ENCODE measurements around the gene SNX25. TPM values are rescaled to one million over a fixed set of nuclear protein-coding genes. Genes with fewer than 3 reads are reported as not detected.
"Not testable (repeated sequence)": the region's sequence is repeated elsewhere in the genome, so short reads cannot be mapped to it uniquely, and the experiment has no call there.

Gene SNX25
- polyA plus RNA-seq, 1 donor = 7.7 TPM

DNA sequence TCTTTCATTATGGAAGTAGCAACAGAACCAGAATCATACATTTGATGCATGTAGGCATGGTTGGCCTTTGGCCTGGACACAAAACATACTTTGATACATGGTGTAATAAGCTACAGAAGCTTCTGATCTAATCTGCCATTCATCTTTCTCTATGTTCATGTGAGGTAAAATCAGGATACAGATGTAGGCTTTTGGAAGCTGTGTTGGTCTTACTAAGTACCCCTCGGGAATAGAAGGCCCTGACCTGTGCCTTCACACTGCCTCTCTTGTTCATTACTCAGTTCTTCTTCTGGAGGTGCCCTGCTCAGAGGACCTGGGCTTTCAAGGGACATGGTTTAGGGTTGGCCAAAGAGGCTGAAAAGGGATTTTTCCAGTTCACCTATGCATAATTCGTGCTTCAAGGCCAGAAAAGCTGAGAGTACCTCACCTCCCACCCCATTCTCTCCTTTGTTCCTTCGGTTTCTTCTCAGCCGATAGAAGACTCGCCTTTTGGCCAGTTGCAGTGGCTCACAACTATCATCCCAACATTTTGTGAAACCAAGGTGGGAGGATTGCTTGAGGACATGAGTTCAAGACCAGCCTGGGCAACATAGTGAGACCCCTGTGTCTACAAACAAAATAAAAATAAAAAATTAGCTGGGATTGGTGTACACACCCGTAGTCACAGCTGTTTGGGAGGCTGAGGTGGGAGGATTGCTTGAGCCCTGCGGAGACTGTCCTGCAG is 25.9 kb downstream of the SNX25 start:
- no peak for DNase-seq

DNA sequence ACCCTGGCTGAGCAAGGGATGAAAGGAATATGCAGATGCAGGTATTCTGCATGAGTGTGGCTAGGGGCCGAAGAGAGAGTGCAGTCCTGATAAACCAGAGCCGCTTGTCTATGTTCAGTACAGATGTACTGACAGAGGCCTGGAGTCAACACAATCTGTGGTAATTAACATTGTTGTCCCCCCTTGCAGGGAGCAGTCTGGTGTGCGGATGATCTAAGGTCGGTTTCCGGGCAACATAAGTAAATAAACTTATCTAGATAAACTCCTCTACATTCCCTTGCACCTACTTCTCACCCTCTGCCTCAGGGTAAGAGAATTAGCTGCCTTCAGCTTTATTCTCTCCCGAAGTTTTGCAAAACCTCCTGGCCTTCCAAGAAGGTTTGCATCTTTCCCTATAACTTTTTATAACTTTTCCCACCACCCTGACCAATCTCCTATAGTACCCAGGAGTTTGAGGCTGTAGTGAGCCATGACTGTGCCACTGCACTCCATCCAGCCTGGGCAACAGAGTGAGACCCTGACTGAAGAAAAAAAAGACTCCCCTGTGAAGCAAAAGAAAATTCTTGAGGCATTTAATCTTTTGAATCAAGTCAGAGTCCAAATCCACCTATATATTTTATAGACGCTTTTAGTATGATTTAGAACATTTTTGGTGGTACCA is 26.6 kb downstream of the SNX25 start:
- DNase-seq = no peak

DNA sequence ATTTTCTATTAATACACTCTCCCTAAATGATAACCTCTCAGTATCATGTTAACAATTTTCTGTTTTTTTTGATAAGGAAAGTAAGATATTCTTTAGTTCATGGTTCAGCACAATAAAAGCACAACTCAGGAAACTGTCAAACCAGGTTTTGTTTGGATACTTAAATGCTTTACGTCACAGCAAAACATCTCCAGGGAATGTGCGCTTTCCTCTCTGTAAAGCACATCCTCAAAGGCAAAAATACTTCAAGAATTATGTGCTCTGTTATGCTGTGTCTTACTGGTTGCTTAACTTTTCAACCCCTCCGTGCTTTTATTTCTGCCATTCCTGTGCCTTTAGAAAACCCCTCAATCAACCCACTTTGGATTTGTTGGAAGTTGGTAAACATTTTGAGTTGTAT is 27.8 kb downstream of the SNX25 start:
- DNase-seq = no peak

DNA sequence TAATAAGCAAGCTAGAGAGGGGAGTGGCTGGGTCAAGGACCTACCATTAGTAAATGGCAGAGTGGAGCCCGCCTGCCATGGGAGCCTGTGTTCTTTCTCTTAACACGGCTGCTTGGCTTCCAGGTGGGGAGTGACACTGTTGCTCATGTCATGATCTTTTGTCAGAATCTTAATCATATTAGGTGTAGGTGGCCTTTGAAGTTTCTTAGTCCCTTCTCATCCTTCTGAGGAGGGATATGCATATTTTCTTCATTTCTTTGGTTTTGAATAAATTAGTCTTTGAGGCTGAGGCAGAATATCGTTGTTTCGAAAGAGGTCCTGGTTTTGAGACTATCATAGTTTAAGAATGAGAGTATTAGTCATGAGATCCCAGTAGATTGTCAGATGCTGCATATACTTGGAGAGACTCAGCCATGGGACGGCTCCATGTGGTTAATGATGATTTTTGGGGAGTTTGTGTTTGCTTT is 28.9 kb downstream of the SNX25 start:
- DNase-seq = no peak

- DNase-seq = no peak
Observed at GRCh38 chr4:185238750-185239149, 29.4 kb downstream of the SNX25 start.

DNA sequence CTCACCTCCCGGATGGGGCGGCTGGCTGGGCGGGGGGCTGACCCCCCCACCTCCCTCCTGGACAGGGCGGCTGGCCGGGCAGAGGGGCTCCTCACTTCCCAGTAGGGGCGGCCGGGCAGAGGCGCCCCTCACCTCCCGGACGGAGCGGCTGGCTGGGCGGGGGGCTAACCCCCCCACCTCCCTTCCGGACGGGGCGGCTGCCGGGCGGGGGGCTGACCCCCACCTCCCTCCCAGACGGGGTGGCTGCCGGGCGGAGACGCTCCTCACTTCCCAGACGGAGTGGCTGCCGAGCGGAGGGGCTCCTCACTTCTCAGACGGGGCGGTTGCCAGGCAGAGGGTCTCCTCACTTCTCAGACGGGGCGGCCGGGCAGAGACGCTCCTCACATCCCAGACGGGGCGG is 31.1 kb downstream of the SNX25 start:
- not testable (repeated sequence) for DNase-seq

GRCh38 chr4:185242749-185243533 is 33.5 kb downstream of the SNX25 start:
- no peak for DNase-seq

- DNase-seq = no peak
Observed at GRCh38 chr4:185243879-185244278, 34.5 kb downstream of the SNX25 start.

DNA sequence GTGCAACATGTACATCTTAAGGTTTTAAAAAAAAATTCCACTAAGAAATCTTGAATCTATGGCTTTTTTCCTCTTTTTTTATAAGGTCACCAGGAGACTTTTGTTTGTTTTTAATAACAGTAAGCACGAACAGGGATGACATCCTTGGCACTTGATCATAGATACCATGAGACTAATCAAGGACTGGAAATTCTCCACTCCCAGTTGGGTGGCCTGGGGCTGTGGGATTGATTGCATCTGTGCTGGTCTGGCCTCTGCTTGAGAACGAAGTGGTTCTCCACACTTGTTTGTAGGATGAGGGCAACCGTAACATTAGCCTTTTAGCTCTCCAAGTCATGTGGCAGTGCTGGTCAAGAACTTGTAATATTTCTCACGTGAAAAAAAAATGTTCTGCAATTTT is 35.4 kb downstream of the SNX25 start:
- DNase-seq = no peak

DNA sequence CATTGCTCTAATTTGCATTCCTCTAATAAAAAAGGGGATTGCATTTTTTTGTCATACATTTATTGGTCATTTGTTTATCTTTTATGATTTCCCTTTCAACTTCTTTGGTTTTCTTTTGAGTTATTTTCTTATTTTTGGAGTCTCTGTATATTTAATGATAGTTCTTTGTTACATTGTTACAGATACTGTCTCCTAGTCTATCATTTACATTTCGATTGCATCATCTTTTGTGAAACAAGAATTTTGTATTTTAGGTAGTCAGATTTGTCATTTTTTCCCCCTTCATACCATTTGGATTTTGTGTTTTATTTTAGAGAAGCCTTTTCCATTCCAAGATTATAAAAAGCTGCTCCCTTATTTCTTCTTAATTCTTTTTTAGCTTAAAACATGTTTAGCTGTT is 37.1 kb downstream of the SNX25 start:
- no peak for DNase-seq

GRCh38 chr4:185247151-185247550 is 37.8 kb downstream of the SNX25 start:
- no peak for DNase-seq

DNA sequence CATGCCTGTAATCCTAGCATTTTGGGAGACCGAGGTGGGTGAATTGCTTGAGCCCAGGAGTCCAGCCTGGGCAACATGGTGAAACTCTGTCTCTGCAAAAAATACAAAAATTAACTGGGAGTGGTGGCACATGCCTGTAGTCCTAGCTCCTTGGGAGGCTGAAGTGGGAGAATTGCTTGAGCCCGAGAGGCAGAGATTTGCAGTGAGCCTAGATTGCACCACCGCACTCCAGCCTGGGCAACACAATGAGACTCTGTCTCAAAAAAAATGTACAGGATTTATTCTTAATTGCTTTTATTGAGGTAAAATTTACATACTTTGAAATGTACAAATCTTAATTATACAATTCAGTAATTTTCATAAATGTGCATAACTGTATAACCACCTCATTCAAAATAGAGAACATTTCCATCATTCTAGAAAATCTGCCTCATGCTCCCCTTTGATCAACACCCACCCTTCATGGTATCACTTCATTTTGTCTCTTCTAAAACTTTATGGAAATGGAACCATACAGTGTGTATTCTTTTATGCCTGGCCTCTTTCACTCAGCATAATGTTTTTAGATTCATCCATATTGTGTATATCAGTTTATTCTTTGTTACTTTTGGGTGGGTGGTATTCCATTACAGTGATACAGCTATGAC is 39.1 kb downstream of the SNX25 start:
- DNase-seq = no peak

- DNase-seq = no peak
Observed at GRCh38 chr4:185249105-185249504, 39.7 kb downstream of the SNX25 start.

- no peak for DNase-seq
Observed at GRCh38 chr4:185254434-185254833, 45.0 kb downstream of the SNX25 start.

GRCh38 chr4:185255868-185256267 is 46.5 kb downstream of the SNX25 start:
- no peak for DNase-seq

- DNase-seq = no peak
Observed at GRCh38 chr4:185256446-185256845, 47.0 kb downstream of the SNX25 start.

- no peak for DNase-seq
Observed at GRCh38 chr4:185257086-185257485, 47.7 kb downstream of the SNX25 start.

DNA sequence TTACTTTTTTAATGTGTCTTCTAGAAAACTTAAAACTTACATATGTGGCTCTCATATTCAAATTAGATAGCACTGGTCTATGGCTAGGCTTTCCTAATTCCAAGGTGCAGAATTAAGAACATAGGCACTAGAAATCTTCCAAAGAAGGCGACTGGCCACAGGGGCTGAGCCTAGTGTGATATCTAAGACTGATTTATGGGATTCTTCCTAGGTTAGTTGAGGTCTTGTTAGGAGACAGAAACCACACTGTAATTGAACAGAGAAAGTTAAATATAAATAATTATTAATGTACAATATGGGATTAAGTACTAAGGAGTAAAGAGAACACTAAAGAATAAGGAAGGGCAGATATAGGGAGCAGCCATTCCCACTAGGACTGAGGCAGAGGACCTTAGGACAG is 48.3 kb downstream of the SNX25 start:
- no peak for DNase-seq

- not testable (repeated sequence) for DNase-seq
Observed at GRCh38 chr4:185258741-185259140, 49.3 kb downstream of the SNX25 start.

GRCh38 chr4:185259719-185260118 is 50.3 kb downstream of the SNX25 start:
- DNase-seq = no peak

DNA sequence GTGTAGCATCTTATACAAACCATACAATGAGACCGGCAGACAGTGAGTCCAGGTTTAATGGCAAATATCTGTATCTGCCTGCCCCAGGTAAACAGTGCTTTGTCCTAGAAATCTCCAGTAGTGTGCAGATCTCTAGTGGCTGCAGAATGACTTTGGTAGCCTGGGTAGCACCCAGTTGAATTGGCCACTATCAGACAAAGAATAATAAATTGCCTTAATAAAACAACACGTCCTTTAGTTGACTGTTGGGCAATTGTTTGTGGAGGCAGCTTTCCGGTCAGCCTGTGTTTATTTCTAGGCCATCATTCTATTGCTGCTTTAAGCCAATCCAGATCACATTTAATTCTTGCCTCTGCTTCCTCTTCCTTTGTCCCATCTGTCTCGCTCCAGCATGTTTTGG is 52.5 kb downstream of the SNX25 start:
- no peak for DNase-seq

DNA sequence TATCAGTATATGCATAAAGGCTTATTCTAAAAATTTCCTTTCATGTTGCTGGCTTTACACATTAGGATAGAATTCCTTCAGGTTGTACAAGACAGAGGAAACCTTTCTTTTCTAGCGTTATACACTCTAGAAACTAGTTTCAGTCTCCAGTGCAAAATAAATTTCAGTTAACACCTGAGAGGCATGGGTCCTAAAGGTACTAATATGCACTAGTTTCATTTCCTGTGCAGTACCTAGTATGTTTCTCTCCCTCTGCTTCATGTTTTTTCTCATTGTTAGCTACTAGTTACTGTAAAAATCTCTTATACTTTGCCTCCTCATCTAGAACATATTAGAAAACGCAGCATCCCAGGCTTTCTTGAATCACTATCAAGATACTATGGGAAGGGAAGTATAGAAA is 54.0 kb downstream of the SNX25 start:
- no peak for DNase-seq

DNA sequence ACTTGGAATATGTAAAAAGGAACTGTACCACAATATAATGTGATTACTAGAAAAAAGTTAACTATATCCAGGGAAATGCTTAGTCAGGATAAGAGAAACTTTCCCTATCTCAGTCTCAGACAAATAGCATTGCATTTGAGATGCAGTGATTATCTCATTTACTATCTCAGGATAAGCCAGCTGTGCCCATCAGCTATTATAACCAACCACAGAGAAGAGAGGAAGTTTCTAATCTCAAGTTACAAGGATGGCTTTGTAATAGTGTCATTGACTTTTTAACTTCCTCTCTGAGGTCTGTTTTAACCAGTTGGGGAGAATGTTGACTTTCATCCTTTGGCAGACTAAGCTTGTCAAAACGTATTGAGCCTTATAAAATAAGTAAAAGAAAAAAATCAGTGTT is 56.5 kb downstream of the SNX25 start:
- DNase-seq = no peak

All from hindlimb muscle (tissue), 1 donor.